DND-41 (cell line): ENCODE measurements around the gene GRIK2.

Source experiments
- ATAC-seq: fragments of 200-7000 bp; cut with Tn5 transposase; 3 replicates; pipeline ENCODE4 v1.9.1; 2021; ENCODE audit warnings: low read depth; ENCODE audit not compliant: insufficient read depth
- DNase-seq: peaks from one replicate; pipeline ENCODE4 v3.0.0-alpha.2; 2020
- H2AFZ ChIP-seq: 2 replicates; pipeline ENCODE4 v1.6.0; 2012; ENCODE audit warnings: low read depth, low read length
- H3K27ac ChIP-seq: 2 replicates; pipeline ENCODE4 v1.5.1; 2012; ENCODE audit warnings: low read length, inconsistent platforms
- H3K27me3 ChIP-seq: fragments of 200-600 bp; sonication (generic); 2 replicates; pipeline ENCODE4 v1.6.0; 2012; ENCODE audit warnings: low read length, mild to moderate bottlenecking, inconsistent platforms; ENCODE audit not compliant: insufficient read depth, poor library complexity
- H3K36me3 ChIP-seq: 2 replicates; pipeline ENCODE4 v1.5.1; 2012; ENCODE audit warnings: low read length, inconsistent platforms; ENCODE audit not compliant: insufficient read depth
- H3K4me1 ChIP-seq: 2 replicates; pipeline ENCODE4 v1.5.1; 2012; ENCODE audit warnings: mild to moderate bottlenecking, low read length; ENCODE audit not compliant: insufficient read depth
- H3K4me2 ChIP-seq: 2 replicates; pipeline ENCODE4 v1.6.0; 2012; ENCODE audit warnings: mild to moderate bottlenecking, moderate library complexity, low read length, inconsistent platforms; ENCODE audit not compliant: insufficient read depth
- H3K4me3 ChIP-seq, 2 experiments: fragments of 200-600 bp in 1 of 2; shearing (Covaris generic) in 1 of 2; 2 replicates each; pipeline ENCODE4 v1.5.1; 2012 to 2016; ENCODE audit warnings: inconsistent platforms in 2 of 2, low read length in 2 of 2, mild to moderate bottlenecking in 2 of 2, low read depth in 1 of 2, moderate library complexity in 1 of 2
- H3K79me2 ChIP-seq: 2 replicates; pipeline ENCODE4 v1.6.0; 2012; ENCODE audit warnings: low read length, inconsistent platforms; ENCODE audit not compliant: insufficient read depth
- H3K9ac ChIP-seq: 2 replicates; pipeline ENCODE4 v1.6.0; 2012; ENCODE audit warnings: low read depth, mild to moderate bottlenecking, inconsistent platforms, low read length, moderate library complexity
- H3K9me3 ChIP-seq: 2 replicates; pipeline ENCODE4 v1.5.1; 2012; ENCODE audit warnings: low read length, moderate library complexity, mild to moderate bottlenecking, inconsistent platforms; ENCODE audit not compliant: insufficient read depth, severe bottlenecking
- H4K20me1 ChIP-seq: 2 replicates; pipeline ENCODE4 v1.6.0; 2012; ENCODE audit warnings: low read length; ENCODE audit not compliant: insufficient read depth
- CTCF ChIP-seq: IDR thresholded peaks from 2 replicates; pipeline ENCODE4 v1.5.1; 2012; ENCODE audit warnings: borderline replicate concordance, low read length, moderate library complexity, mild to moderate bottlenecking; ENCODE audit not compliant: poor library complexity, severe bottlenecking; ENCODE audit errors: extremely low read depth
- EZH2 ChIP-seq: IDR thresholded peaks from 3 replicates; pipeline ENCODE4 v1.6.1; 2012; ENCODE audit warnings: borderline replicate concordance, low read depth, mild to moderate bottlenecking, moderate library complexity, low read length, inconsistent platforms; ENCODE audit not compliant: severe bottlenecking

Gene GRIK2

GRCh38 chr6:101404775-101405174 lies 11.3 kb downstream of the GRIK2 start:
- no peaks in the 10 kb centered on the region for H4K20me1 ChIP-seq
- H3K79me2 ChIP-seq = no peaks in the 10 kb centered on the region
- TF ChIP-seq EZH2 = no peak
- H3K4me3 ChIP-seq = no peak overlapping the region
- DNase-seq (no peak), ATAC-seq (no peak; the same call in 2 of the 3 replicates)
- peaks cover 29% of the 10 kb centered on the region for H3K4me1 ChIP-seq
- no peaks in the 10 kb centered on the region for H3K27me3 ChIP-seq
- no peaks in the 10 kb centered on the region for H3K36me3 ChIP-seq
- peaks cover 3% of the 10 kb centered on the region for H3K9me3 ChIP-seq
- H2AFZ ChIP-seq = no peak overlapping the region
- H3K27ac ChIP-seq = no peak overlapping the region
- H3K4me2 ChIP-seq = no peak overlapping the region
- no peak overlapping the region for H3K9ac ChIP-seq

- Histone ChIP-seq H3K27ac (no peak overlapping the region), H3K4me3 (no peak overlapping the region), H3K79me2 (no peaks in the 10 kb centered on the region), H2AFZ (no peak overlapping the region), H3K9ac (no peak overlapping the region), H3K9me3 (no peaks in the 10 kb centered on the region), H3K36me3 (no peaks in the 10 kb centered on the region), H3K4me1 (no peaks in the 10 kb centered on the region), H4K20me1 (no peaks in the 10 kb centered on the region), H3K4me2 (no peak overlapping the region), H3K27me3 (no peaks in the 10 kb centered on the region)
- ATAC-seq (no peak), DNase-seq (no peak)
- TF ChIP-seq EZH2 = no peak
- no peak for TF ChIP-seq CTCF
Measured at GRCh38 chr6:101413773-101414172, 20.3 kb downstream of the GRIK2 start.

GRCh38 chr6:101417900-101418299 lies 24.4 kb downstream of the GRIK2 start:
- Histone ChIP-seq H3K4me2 (no peak overlapping the region), H2AFZ (no peak overlapping the region), H3K27ac (no peak overlapping the region), H3K4me3 (no peak overlapping the region), H3K27me3 (no peaks in the 10 kb centered on the region), H3K9ac (no peak overlapping the region), H3K36me3 (no peaks in the 10 kb centered on the region), H3K9me3 (no peaks in the 10 kb centered on the region), H3K79me2 (no peaks in the 10 kb centered on the region), H3K4me1 (no peaks in the 10 kb centered on the region), H4K20me1 (no peaks in the 10 kb centered on the region)
- ATAC-seq (no peak), DNase-seq (no peak)
- TF ChIP-seq CTCF (no peak), EZH2 (no peak)

GRCh38 chr6:101422251-101422650 lies 28.7 kb downstream of the GRIK2 start:
- H3K9ac ChIP-seq = no peak overlapping the region
- DNase-seq (no peak), ATAC-seq (no peak)
- H3K9me3 ChIP-seq = no peaks in the 10 kb centered on the region
- H3K4me3 ChIP-seq = no peak overlapping the region
- no peaks in the 10 kb centered on the region for H3K79me2 ChIP-seq
- no peaks in the 10 kb centered on the region for H3K36me3 ChIP-seq
- TF ChIP-seq EZH2 (no peak), CTCF (no peak)
- H4K20me1 ChIP-seq = no peaks in the 10 kb centered on the region
- H3K27ac ChIP-seq = no peak overlapping the region
- H3K27me3 ChIP-seq = no peaks in the 10 kb centered on the region
- H3K4me2 ChIP-seq = no peak overlapping the region
- no peaks in the 10 kb centered on the region for H3K4me1 ChIP-seq
- no peak overlapping the region for H2AFZ ChIP-seq
